K562 (cell line): Measurements from ENCODE around the gene S100A3. TPM values are rescaled to one million over a fixed set of nuclear protein-coding genes. Genes with fewer than 3 reads are reported as not detected.
A peak's percentile ranks its signal among the peaks of the same experiment; 100 is the strongest.

Experiments
- BRD9 ChIP-seq: fragments of 450-650 bp; IDR thresholded peaks from 2 replicates; pipeline ENCODE4 v1.6.1; 2018; ENCODE audit warnings: low read depth; ENCODE audit not compliant: partially characterized antibody
- ELF1 ChIP-seq: fragments of 200-800 bp; sonication (Bioruptor generic); IDR thresholded peaks from 2 replicates; pipeline ENCODE4 v1.6.1; 2016; ENCODE audit warnings: missing genetic modification characterization, missing compliant biosample characterization
- ETV1 ChIP-seq: fragments of 450-650 bp; conservative IDR thresholded peaks from 2 replicates; pipeline ENCODE4 v1.6.1; 2016; ENCODE audit warnings: missing genetic modification characterization, control low read depth, low read depth, missing compliant biosample characterization
- EZH2 ChIP-seq: IDR thresholded peaks from 2 replicates; pipeline ENCODE4 v1.6.1; 2012; ENCODE audit warnings: low read depth, mild to moderate bottlenecking, inconsistent platforms, low read length, borderline replicate concordance
- HMBOX1 ChIP-seq: sonication (generic); IDR thresholded peaks from 2 replicates; pipeline ENCODE4 v1.6.1; 2016
- PHF8 ChIP-seq: fragments of 200-600 bp; sonication (generic); IDR thresholded peaks from 2 replicates; pipeline ENCODE4 v1.6.1; 2012; ENCODE audit warnings: mixed run types, mild to moderate bottlenecking, inconsistent platforms, low read length, moderate library complexity, borderline replicate concordance
- POLR2AphosphoS2 ChIP-seq: IDR thresholded peaks from 2 replicates; pipeline ENCODE4 v1.6.1; 2012; ENCODE audit warnings: low read length, improper control_type of control experiment
- POLR3A ChIP-seq: IDR thresholded peaks from 2 replicates; pipeline ENCODE4 v1.6.1; 2011; ENCODE audit warnings: borderline replicate concordance, mild to moderate bottlenecking, moderate library complexity; ENCODE audit not compliant: insufficient read length, insufficient read depth; ENCODE audit errors: extremely low read depth
- SRF ChIP-seq, 2 experiments: fragments of 250-450, 450-650 bp in 1 of 2; sonication (Bioruptor Pico) in 1 of 2; sonication (generic) in 1 of 2; formaldehyde crosslinking; IDR thresholded peaks; 2 replicates each; pipeline versions ENCODE4 v1.5.0 to v1.5.1; 2020 to 2022; ENCODE audit warnings: mild to moderate bottlenecking in 1 of 2, missing genetic modification reagents in 1 of 2
- VEZF1 ChIP-seq: fragments of 200-800 bp; sonication (Bioruptor generic); IDR thresholded peaks from 2 replicates; pipeline ENCODE4 v1.6.1; 2017; ENCODE audit warnings: missing genetic modification characterization, missing compliant biosample characterization
- ZBTB1 ChIP-seq: sonication (generic); formaldehyde crosslinking; IDR thresholded peaks from 2 replicates; pipeline ENCODE4 v1.8.1; 2023; ENCODE audit warnings: missing genetic modification reagents, low read depth, mild to moderate bottlenecking, borderline replicate concordance
- ZNF277 ChIP-seq: fragments of 250-450 bp; sonication (Bioruptor Pico); IDR thresholded peaks from 2 replicates; pipeline ENCODE4 v1.8.0; 2022; ENCODE audit warnings: inconsistent platforms, mild to moderate bottlenecking, moderate library complexity, borderline replicate concordance
- ZNF398 ChIP-seq: fragments of 250-450 bp; sonication (Bioruptor Pico); IDR thresholded peaks from 2 replicates; pipeline ENCODE4 v1.8.0; 2021; ENCODE audit warnings: moderate library complexity, mild to moderate bottlenecking, inconsistent platforms
- polyA plus RNA-seq, 8 experiments: library from polyadenylated mRNA; depleted of rRNA in 4 of 8; stranded (reverse) in 5 of 8; unstranded in 3 of 8; fragments of >200 nt; fragmentation: Nextera tagmentation in 2 of 8; fragmentation: Illumina TruSeq in 1 of 8; extraction: Ambion mirVana in 2 of 8; extraction: Trizol in 1 of 8; gene quantifications; 2 replicates each; pipeline versions ENCODE4 v1.2.1 to v1.2.3, GENCODE V29; 2011 to 2014; ENCODE audit warnings: inconsistent platforms in 1 of 8, missing spikeins in 1 of 8
- total RNA-seq, 7 experiments: library from RNA; depleted of rRNA in 6 of 7; stranded (reverse); fragments of >200 nt in 6 of 7; fragmentation: Illumina TruSeq in 2 of 7; extraction: Trizol in 2 of 7; gene quantifications; 2 replicates each; pipeline versions ENCODE4 v1.2.1 to v1.2.3, GENCODE V29; 2011 to 2021; ENCODE audit warnings: low replicate concordance in 1 of 7

Gene S100A3
- total and polyA plus RNA-seq, 9 of the 15 experiments (the other 6 are each of a cell fraction or from before 2014, with no cell fraction given) = 0.08 to 1.7 (median 0.18) TPM; not detected in 4

- TF ChIP-seq ZNF398 = no peak
- TF ChIP-seq SRF (CRISPR knock-in tag; IDR thresholded peaks at IDR 0.05) = 0 out of 4 replicates have a peak, but pooled peaks of 1 of the 2 experiments have one; percentile 47
- TF ChIP-seq ETV1 (tag) = peak; percentile 51
- TF ChIP-seq ELF1 (tag) = peak; percentile 32; the same call in 1 of the 2 replicates
- TF ChIP-seq EZH2 = no peak
- TF ChIP-seq VEZF1 (CRISPR knock-in tag) = peak; percentile 25; the same call in 1 of the 2 replicates
- TF ChIP-seq BRD9 = no peak
- TF ChIP-seq PHF8 = peak; percentile 39; the same call in 1 of the 2 replicates
- TF ChIP-seq POLR3A = no peak
- TF ChIP-seq HMBOX1 = no peak
- no peak for TF ChIP-seq ZBTB1 (CRISPR knock-in tag)
- TF ChIP-seq ZNF277 (CRISPR knock-in tag) = no peak
- TF ChIP-seq POLR2AphosphoS2 = no peak
Observed at GRCh38 chr1:153515504-153516394, 33.3 kb downstream of the S100A3 start (continued).
